Loucy (cell line): ENCODE measurements around the gene TLE3.

Source experiments
- EZH2phosphoT487 ChIP-seq: fragments of 200-600 bp; IDR thresholded peaks from 2 replicates; pipeline ENCODE4 v1.6.1; 2018; ENCODE audit warnings: antibody characterized with exemption, mild to moderate bottlenecking, moderate library complexity, borderline replicate concordance
- TF ChIP-seq, protein P1 (sequence below): fragments of 200-600 bp; sonication (generic); conservative IDR thresholded peaks from 2 replicates; pipeline ENCODE4 v1.5.1; 2014; ENCODE audit warnings: mild to moderate bottlenecking, antibody characterized with exemption, low read length

GRCh38 chr15:70078578-70079417 is 18.9 kb downstream of the TLE3 start:
- TF ChIP-seq, protein P1, sequence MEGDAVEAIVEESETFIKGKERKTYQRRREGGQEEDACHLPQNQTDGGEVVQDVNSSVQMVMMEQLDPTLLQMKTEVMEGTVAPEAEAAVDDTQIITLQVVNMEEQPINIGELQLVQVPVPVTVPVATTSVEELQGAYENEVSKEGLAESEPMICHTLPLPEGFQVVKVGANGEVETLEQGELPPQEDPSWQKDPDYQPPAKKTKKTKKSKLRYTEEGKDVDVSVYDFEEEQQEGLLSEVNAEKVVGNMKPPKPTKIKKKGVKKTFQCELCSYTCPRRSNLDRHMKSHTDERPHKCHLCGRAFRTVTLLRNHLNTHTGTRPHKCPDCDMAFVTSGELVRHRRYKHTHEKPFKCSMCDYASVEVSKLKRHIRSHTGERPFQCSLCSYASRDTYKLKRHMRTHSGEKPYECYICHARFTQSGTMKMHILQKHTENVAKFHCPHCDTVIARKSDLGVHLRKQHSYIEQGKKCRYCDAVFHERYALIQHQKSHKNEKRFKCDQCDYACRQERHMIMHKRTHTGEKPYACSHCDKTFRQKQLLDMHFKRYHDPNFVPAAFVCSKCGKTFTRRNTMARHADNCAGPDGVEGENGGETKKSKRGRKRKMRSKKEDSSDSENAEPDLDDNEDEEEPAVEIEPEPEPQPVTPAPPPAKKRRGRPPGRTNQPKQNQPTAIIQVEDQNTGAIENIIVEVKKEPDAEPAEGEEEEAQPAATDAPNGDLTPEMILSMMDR = no peak
- TF ChIP-seq EZH2phosphoT487 = no peak
